ENCODE data around the gene GCC2. TPM values are rescaled to one million over a fixed set of nuclear protein-coding genes. Genes with fewer than 3 reads are reported as not detected.
"Not testable (repeated sequence)": the region's sequence is repeated elsewhere in the genome, so short reads cannot be mapped to it uniquely, and the experiment has no call there.

Gene GCC2
- total RNA-seq, 1 donor from 2014 or later, result 11.0 TPM

DNA sequence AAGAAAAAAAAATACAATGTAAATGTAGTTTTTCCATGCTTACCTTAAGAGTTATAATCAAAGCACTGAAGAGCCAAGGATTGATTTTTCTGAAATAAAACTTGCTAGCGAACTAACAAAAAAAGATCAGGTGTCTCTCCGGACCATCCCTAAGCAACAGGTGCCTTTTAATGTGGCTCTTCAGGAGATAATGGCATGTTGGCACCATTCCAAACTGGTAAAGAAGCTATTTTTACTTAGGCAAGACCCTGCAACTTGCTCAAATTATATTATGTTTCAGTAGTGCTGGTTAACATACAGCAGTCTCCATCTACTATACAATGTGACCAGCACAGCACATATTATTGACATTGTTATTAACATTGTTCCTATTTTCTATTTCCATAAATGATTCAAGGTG lies 2.3 kb upstream of the GCC2 start:
- ATAC-seq, result no peak

- no peak for ATAC-seq
Measured at GRCh38 chr2:108447947-108448677, 894 bp upstream of the GCC2 start.

DNA sequence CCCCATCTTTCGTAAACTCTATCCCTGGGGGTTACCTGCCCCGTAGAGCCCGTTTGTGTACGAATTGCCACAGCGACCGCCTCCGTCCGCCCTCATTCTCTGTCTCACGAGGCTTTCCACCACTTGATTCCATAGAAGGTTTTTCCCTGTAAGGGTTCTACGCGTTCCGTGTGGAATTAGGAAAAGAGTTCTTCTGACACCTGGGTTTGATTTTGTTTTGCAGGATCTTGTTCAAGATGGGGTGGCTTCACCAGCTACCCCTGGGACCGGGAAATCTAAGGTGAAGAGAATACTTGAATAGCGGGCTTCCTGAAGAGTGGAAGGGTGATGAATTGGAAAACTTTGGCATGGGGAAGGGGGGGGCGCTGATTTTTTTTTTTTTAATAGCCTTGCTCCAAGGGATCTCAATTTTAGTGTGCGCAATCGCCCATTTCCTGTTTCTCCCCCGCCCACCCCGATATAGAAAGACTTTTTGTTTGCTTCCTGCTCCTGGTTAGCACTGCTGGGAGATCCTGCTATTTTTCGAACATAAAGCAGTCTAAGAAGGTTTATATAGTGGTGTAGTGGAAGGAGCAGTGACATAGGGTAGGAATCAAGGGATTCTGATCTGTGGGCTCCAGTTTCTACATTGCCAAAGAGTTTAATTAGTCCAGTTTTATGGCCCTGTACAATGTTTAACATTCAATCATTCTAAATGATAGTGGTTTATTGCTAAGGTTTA lies 564 bp downstream of the GCC2 start:
- ATAC-seq, result no peak

- ATAC-seq, result no peak
Measured at GRCh38 chr2:108450863-108451262, 1.9 kb downstream of the GCC2 start.

- ATAC-seq, result no peak
Measured at GRCh38 chr2:108451976-108452375, 3.0 kb downstream of the GCC2 start.

- not testable (repeated sequence) for ATAC-seq
Measured at GRCh38 chr2:108453530-108453929, 4.5 kb downstream of the GCC2 start.

- no peak for ATAC-seq
Measured at GRCh38 chr2:108454440-108454839, 5.4 kb downstream of the GCC2 start.

GRCh38 chr2:108455571-108455970 lies 6.6 kb downstream of the GCC2 start:
- no peak for ATAC-seq

DNA sequence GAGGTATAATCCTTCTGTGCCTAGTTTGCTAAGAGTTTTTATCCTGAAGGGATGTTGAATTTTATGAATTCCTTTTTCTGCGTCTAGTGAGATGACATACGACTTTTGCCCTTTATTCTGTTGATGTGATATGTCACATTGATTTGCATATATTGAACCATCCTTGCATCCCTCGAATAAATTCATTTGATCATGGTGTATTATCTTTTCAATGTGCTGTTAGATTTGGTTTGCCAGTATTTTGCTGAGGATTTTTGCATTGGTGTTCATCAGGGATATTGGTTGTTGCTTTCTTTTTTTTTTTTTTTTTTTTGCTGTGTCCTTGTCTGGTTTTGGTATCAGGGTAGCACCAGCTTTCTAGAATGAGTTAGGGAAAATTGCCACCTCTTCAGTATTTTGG lies 9.1 kb downstream of the GCC2 start:
- no peak for ATAC-seq

DNA sequence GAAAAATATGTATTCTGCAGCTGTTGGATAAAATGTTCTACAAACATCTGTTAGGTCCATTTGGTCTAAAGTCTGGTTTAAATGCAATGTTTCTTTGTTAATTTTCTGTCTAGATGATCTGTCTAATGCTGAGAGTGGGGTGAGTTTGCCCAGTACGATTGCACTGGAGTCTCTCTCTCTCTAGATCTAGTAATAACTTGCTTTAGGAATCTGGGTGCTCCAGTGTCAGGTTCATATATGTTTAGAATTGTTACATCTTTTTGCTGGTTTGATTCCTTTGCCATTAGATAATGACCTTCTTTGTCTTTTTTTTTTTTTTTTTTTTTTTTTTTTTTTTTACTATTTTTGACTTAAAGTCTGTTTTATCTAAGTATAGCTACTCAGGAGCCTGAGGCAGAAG lies 10.4 kb downstream of the GCC2 start:
- ATAC-seq, result no peak

GRCh38 chr2:108460345-108461037 lies 11.5 kb downstream of the GCC2 start:
- ATAC-seq, result no peak

DNA sequence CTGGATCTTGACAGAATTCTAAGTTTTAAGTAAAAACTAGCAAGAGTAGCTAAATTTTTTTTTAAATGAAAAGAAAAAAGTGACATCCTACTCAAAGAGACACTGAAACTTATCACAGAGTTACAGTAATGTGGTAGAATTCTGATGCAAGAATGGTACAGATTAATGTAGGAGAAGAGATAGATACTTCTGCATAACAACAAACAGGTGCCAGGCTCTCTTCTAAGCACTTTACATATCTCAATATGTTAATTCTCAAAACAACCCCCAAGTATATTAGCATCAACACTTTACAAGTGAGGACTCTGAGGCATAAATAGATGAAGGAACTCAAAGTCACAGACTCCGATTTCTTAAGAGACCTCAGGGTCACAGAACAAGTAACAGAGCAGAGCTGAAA lies 28.1 kb downstream of the GCC2 start:
- no peak for ATAC-seq

DNA sequence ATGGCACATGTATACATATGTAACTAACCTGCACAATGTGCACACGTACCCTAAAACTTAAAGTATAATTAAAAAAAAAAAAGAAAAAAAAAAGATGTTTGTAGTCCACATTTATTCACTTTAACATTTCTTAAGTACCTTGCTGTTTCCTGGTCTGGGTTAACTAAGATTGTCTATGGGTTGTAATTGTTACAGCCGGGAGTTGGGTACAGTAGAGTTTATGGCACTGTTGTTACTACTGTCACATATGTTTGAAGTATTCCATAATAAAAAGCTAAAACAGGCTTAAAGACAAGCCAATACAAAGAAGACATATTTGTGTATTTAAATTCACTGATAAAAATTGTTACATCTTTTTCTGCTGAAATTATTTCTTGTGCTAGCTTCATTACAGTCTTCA lies 36.2 kb downstream of the GCC2 start:
- ATAC-seq, result no peak

GRCh38 chr2:108490506-108491122 lies 41.6 kb downstream of the GCC2 start:
- ATAC-seq, result no peak

- ATAC-seq, result no peak
Measured at GRCh38 chr2:108491848-108492247, 42.8 kb downstream of the GCC2 start.

GRCh38 chr2:108492364-108492763 lies 43.4 kb downstream of the GCC2 start:
- peak; percentile 74 for ATAC-seq

- not testable (repeated sequence) for ATAC-seq
Measured at GRCh38 chr2:108496167-108496566, 47.2 kb downstream of the GCC2 start.

DNA sequence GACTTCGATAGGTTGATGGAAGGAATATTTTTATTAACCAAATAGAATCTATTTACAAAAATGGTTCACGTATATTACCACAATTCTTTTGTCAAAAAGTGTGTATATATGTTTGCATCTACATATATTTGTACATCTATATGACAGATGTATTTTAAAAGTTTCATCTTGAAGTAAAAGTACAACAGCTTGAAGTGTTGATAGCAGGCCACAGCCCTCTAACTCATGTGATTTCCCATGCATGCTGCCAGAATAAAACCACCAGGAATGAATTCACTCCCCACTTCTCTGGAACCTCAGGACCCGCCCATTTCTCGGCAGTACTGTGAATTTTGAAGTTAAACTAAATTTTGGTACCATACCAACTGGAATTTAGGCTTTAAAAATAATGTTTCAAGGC lies 58.6 kb downstream of the GCC2 start:
- not testable (repeated sequence) for ATAC-seq

DNA sequence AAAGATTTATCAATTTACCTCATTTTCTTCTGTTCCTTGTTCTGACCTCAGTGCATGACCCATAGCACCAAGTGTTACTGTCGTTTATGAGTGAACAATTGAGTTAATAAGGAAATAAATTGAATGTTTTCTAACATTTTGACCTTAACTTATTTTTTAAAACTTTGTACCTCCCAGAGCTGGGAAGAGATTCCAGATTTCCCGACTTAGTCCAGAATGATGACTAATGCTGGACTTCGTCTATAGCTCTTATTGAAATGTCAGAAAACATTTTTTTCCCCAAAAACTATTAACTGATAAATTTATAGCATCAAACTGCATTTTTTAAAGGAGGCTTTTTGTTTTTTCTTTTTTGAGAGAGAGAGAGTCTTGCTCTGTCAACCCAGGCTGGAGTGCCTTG lies 63.4 kb downstream of the GCC2 start:
- ATAC-seq, result not testable (repeated sequence)

DNA sequence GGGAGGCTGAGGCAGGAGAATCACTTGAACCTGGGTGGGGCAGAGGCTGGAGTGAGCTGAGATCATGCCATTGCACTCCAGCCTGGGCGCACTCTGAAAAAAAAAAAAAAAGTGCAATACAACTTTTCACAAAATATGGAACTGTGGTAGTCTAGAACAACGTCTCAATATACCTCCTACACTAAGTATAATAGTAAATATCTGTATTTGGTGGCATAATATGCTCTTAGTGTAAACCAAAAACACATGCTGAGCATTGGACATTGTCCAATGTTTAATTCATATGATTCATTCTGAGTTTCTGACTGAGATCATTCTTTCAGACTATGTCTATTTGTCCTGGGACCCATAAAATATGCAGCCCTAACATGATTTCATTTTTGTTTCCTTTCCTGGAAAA lies 65.5 kb downstream of the GCC2 start:
- not testable (repeated sequence) for ATAC-seq

- not testable (repeated sequence) for ATAC-seq
Measured at GRCh38 chr2:108524688-108525087, 75.7 kb downstream of the GCC2 start.

DNA sequence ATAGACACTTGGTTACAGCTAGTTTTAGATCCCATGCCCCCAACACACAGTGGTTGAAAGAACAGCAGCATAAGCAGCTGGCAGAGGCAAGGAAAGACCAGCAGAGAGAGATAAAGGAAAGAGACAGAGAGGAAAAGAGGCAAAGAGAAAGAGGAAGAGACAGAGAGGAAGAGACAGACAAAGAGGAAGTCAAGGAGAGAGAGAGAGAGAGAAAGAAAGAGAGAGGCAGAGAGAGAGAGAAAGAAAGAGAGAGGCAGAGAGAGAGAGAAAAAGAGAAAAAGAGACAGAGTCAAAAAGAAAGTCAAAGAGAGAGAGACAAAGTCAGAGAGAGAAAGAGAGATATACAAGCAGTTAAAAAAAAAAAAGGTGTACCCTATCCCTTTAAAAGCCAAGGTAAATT lies 76.3 kb downstream of the GCC2 start:
- ATAC-seq, result not testable (repeated sequence)

GRCh38 chr2:108531674-108532055 lies 82.7 kb downstream of the GCC2 start:
- no peak for ATAC-seq

Measured in esophagus mucosa (tissue), 1 donor.